HL-60 (cell line): ENCODE results near the gene PTPRT.

ENCODE experiments used
- DNase-seq, 2 experiments: peaks; one replicate each; pipeline ENCODE4 v3.0.0-alpha.2; 2010 to 2020; ENCODE audit warnings: low read depth in 1 of 2, low spot score in 1 of 2
- H3K27ac ChIP-seq: fragments of 250-450 bp; sonication (Bioruptor Pico); replicated peaks from 2 replicates; pipeline ENCODE4 v1.5.1; 2020; ENCODE audit warnings: mild to moderate bottlenecking, moderate library complexity
- H3K27me3 ChIP-seq: fragments of 250-450 bp; sonication (Bioruptor Pico); 2 replicates; pipeline ENCODE4 v1.5.1; 2021; ENCODE audit warnings: mild to moderate bottlenecking, moderate library complexity; ENCODE audit not compliant: insufficient read depth, poor library complexity, severe bottlenecking
- H3K4me3 ChIP-seq: replicated peaks from 2 replicates; pipeline ENCODE4 v1.5.1; 2011; ENCODE audit warnings: mild to moderate bottlenecking, control low read depth, low read length; ENCODE audit not compliant: insufficient read depth
- CTCF ChIP-seq: IDR thresholded peaks from one replicate; pipeline ENCODE4 v1.5.1; 2011; ENCODE audit warnings: low read length, control low read depth, inconsistent platforms; ENCODE audit not compliant: insufficient read depth
- GABPA ChIP-seq: IDR thresholded peaks from 2 replicates; pipeline ENCODE4 v1.6.1; 2012; ENCODE audit warnings: low read depth
- POLR2AphosphoS5 ChIP-seq: IDR thresholded peaks from 2 replicates; pipeline ENCODE4 v1.6.1; 2012; ENCODE audit warnings: low read depth
- REST ChIP-seq: IDR thresholded peaks from 2 replicates; pipeline ENCODE4 v1.6.1; 2012; ENCODE audit warnings: low read depth; ENCODE audit not compliant: insufficient replicate concordance
- SPI1 ChIP-seq: IDR thresholded peaks from 2 replicates; pipeline ENCODE4 v1.6.1; 2012; ENCODE audit warnings: low read depth, mild to moderate bottlenecking, borderline replicate concordance

The PTPRT gene

GRCh38 chr20:42549496-42549895 is 640.2 kb downstream of the PTPRT start:
- no peak overlapping the region for H3K4me3 ChIP-seq
- no peak for TF ChIP-seq SPI1
- TF ChIP-seq POLR2AphosphoS5: no peak
- TF ChIP-seq GABPA: no peak
- TF ChIP-seq REST: no peak

GRCh38 chr20:42544926-42545325 is 644.8 kb downstream of the PTPRT start:
- Histone ChIP-seq H3K27me3 (no peaks in the 10 kb centered on the region), H3K27ac (no peak overlapping the region), H3K4me3 (no peak overlapping the region)
- TF ChIP-seq POLR2AphosphoS5 (no peak), CTCF (no peak), GABPA (no peak), REST (no peak), SPI1 (no peak)
- no peak for DNase-seq

More at GRCh38 chr20:42549496-42549895, 640.2 kb downstream of the PTPRT start:
- no peak for DNase-seq
- Histone ChIP-seq H3K27ac (no peak overlapping the region), H3K27me3 (no peaks in the 10 kb centered on the region)

DNA sequence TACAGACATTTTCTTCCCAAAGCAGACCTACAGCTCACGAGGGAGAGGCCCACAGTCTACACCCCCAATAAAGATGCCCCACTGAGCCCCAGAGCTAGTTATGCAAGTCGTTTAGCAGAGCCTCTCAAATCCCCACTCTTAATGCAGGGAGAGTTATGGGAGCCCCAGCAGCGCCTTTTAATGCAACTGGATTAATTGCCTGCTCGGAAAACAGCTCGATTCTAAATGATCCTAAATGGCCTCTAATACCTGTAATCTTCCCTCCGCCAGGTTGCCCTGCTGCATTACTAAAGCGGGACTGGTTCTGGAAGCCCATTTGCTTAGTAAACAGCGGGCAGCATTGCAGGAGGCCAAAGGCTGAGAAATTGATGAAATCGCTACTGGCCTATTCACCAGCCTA is 656.9 kb downstream of the PTPRT start:
- TF ChIP-seq SPI1 (no peak), CTCF (no peak), GABPA (no peak), REST (no peak), POLR2AphosphoS5 (no peak)
- no peak for DNase-seq
- no peak overlapping the region for H3K27ac ChIP-seq
- H3K4me3 ChIP-seq: no peak overlapping the region
- no peaks in the 10 kb centered on the region for H3K27me3 ChIP-seq
